B cell (primary cell): Measurements from ENCODE around the gene PGM1.

Experiments
- EZH2 ChIP-seq: IDR thresholded peaks from 2 replicates; pipeline ENCODE4 v1.6.1; 2012; ENCODE audit warnings: borderline replicate concordance, low read depth, mild to moderate bottlenecking, moderate library complexity, low read length; ENCODE audit not compliant: insufficient read depth, poor library complexity, severe bottlenecking
- TF ChIP-seq, protein P1 (sequence below): fragments of 200-600 bp; IDR thresholded peaks from one replicate; pipeline ENCODE4 v1.8.0; 2022; ENCODE audit warnings: antibody characterized with exemption, mild to moderate bottlenecking

DNA sequence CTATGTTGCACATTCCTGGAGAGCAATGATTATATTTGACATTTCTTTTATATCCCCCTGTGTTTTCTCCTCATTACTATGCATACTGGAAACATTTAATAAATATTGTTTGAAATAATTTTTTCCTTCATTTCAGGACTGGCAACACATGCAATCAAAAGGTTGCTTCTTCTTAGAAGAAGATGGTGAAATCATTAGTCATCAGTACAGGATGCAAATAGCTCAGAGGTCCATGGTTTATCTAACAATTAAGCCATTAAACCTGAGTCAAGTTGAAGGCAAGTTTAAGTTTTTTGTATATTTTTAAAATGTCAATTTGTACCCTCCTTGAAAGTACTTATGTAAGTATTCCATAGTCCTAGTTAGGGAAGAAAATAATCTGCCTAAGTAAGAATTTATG is 47.4 kb upstream of the PGM1 start:
- TF ChIP-seq, protein P1, sequence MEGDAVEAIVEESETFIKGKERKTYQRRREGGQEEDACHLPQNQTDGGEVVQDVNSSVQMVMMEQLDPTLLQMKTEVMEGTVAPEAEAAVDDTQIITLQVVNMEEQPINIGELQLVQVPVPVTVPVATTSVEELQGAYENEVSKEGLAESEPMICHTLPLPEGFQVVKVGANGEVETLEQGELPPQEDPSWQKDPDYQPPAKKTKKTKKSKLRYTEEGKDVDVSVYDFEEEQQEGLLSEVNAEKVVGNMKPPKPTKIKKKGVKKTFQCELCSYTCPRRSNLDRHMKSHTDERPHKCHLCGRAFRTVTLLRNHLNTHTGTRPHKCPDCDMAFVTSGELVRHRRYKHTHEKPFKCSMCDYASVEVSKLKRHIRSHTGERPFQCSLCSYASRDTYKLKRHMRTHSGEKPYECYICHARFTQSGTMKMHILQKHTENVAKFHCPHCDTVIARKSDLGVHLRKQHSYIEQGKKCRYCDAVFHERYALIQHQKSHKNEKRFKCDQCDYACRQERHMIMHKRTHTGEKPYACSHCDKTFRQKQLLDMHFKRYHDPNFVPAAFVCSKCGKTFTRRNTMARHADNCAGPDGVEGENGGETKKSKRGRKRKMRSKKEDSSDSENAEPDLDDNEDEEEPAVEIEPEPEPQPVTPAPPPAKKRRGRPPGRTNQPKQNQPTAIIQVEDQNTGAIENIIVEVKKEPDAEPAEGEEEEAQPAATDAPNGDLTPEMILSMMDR = no peak
- no peak for TF ChIP-seq EZH2
